ENCODE data around the gene IZUMO4.

DNA sequence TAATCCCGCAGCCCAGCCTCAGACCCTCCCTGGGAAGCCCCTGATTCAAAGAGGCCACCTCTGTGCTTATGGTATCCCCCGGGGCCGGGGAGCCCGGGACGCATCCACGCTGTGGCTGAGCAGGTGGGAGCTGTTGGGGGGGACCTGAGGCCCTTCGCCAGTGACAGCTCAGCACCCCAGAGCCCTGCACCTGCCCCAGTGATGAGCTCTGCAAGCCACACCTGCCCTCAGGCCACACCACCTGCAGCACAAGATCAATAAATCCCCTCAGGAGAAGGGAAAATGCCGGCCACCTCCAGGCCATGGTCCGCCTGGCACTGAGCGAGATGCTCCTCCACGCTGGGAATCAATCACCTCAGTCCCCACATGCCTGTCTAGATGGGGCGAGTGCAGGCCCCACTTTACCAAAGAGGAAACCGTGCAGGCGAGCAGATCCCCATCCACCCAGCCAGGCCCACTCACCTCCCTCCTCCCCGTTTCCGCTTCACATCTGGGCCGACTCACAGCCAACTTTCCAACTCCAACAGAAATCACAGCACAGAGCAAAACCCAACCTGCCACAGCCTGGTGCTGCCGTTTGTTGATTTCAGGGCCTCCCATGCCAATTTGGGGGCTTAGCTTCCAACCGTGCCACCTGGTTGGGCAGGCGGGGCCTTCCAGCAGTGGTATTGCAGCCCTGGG is 13.4 kb upstream of the IZUMO4 start:
- TF ChIP-seq, protein P1, sequence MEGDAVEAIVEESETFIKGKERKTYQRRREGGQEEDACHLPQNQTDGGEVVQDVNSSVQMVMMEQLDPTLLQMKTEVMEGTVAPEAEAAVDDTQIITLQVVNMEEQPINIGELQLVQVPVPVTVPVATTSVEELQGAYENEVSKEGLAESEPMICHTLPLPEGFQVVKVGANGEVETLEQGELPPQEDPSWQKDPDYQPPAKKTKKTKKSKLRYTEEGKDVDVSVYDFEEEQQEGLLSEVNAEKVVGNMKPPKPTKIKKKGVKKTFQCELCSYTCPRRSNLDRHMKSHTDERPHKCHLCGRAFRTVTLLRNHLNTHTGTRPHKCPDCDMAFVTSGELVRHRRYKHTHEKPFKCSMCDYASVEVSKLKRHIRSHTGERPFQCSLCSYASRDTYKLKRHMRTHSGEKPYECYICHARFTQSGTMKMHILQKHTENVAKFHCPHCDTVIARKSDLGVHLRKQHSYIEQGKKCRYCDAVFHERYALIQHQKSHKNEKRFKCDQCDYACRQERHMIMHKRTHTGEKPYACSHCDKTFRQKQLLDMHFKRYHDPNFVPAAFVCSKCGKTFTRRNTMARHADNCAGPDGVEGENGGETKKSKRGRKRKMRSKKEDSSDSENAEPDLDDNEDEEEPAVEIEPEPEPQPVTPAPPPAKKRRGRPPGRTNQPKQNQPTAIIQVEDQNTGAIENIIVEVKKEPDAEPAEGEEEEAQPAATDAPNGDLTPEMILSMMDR (IDR thresholded peaks at IDR 0.05), result no peak
- TF ChIP-seq POLR2A (IDR thresholded peaks at IDR 0.05), result no peak
